OCI-LY7 (cell line): Measurements from ENCODE around the gene ELAC2. TPM values are rescaled to one million over a fixed set of nuclear protein-coding genes. Genes with fewer than 3 reads are reported as not detected.

Source experiments
- BruUV-seq: library from RNA; stranded (reverse); fragments of 400-500 nt; replicated peaks from 2 replicates; lab custom pipeline; 2021; lab: Mats Ljungman, UMichigan
- CTCF ChIA-PET: fragments of 300-600 bp; sonication (Branson Sonifier 250); formaldehyde crosslinking; loops from one replicate; lab custom pipeline; 2022; ENCODE audit warnings: antibody characterized with exemption; ENCODE audit not compliant: unreplicated experiment; lab: Charles Lee
- POLR2A ChIA-PET: fragments of 300-600 bp; sonication (Branson Sonifier 250); formaldehyde crosslinking; loops from one replicate; lab custom pipeline; 2022; ENCODE audit warnings: antibody characterized with exemption; lab: Charles Lee
- DNase-seq: peaks from one replicate; pipeline ENCODE4 v3.0.0-alpha.2; 2015; ENCODE audit warnings: low spot score
- H2AFZ ChIP-seq: fragments of 200-600 bp; sonication (generic), shearing (Covaris generic); 2 replicates; pipeline ENCODE4 v1.6.1; 2014; ENCODE audit warnings: mild to moderate bottlenecking, antibody characterized with exemption, low read length, moderate library complexity
- H3K27ac ChIP-seq: fragments of 200-600 bp; sonication (generic); 2 replicates; pipeline ENCODE4 v1.5.1; 2014; ENCODE audit warnings: mixed run types, low read depth, mild to moderate bottlenecking, moderate library complexity, low read length, inconsistent platforms; ENCODE audit not compliant: poor library complexity, severe bottlenecking
- H3K36me3 ChIP-seq: fragments of 200-600 bp; sonication (generic); 2 replicates; pipeline ENCODE4 v1.6.1; 2014; ENCODE audit warnings: mild to moderate bottlenecking, antibody characterized with exemption, low read length, moderate library complexity, mixed read lengths; ENCODE audit not compliant: insufficient read depth
- H3K4me1 ChIP-seq: fragments of 200-600 bp; sonication (generic); 2 replicates; pipeline ENCODE4 v1.5.1; 2014; ENCODE audit warnings: mild to moderate bottlenecking, low read length; ENCODE audit not compliant: insufficient read depth, poor library complexity, severe bottlenecking
- H3K4me2 ChIP-seq: fragments of 200-600 bp; sonication (generic); 2 replicates; pipeline ENCODE4 v1.6.1; 2014; ENCODE audit warnings: mild to moderate bottlenecking, low read length
- H3K4me3 ChIP-seq: fragments of 200-600 bp; sonication (generic); 2 replicates; pipeline ENCODE4 v1.5.1; 2014; ENCODE audit warnings: mild to moderate bottlenecking, low read depth, low read length; ENCODE audit not compliant: poor library complexity, severe bottlenecking
- H3K79me2 ChIP-seq: fragments of 200-600 bp; sonication (generic); 2 replicates; pipeline ENCODE4 v1.6.1; 2016; ENCODE audit warnings: low read depth, mild to moderate bottlenecking, low read length, moderate library complexity, mixed read lengths; ENCODE audit not compliant: insufficient read depth
- H3K9me2 ChIP-seq: fragments of 200-600 bp; sonication (generic); 2 replicates; pipeline ENCODE4 v1.6.1; 2016; ENCODE audit warnings: mild to moderate bottlenecking, low read length, mixed read lengths; ENCODE audit not compliant: insufficient read depth
- H3K9me3 ChIP-seq: fragments of 200-600 bp; sonication (generic); 2 replicates; pipeline ENCODE4 v1.6.1; 2014; ENCODE audit warnings: mild to moderate bottlenecking, mixed run types, low read length, mixed read lengths
- H4K20me1 ChIP-seq: fragments of 200-600 bp; sonication (generic); 2 replicates; pipeline ENCODE4 v1.6.1; 2014; ENCODE audit warnings: mild to moderate bottlenecking, antibody characterized with exemption, low read length, moderate library complexity, mixed read lengths; ENCODE audit not compliant: insufficient read depth
- CTCF ChIP-seq: fragments of 200-600 bp; sonication (generic); conservative IDR thresholded peaks from 2 replicates; pipeline ENCODE4 v1.5.1; 2014; ENCODE audit warnings: mild to moderate bottlenecking, antibody characterized with exemption, low read length, moderate library complexity, mixed read lengths
- EZH2phosphoT487 ChIP-seq: fragments of 200-600 bp; sonication (generic); IDR thresholded peaks from 2 replicates; pipeline ENCODE4 v1.6.1; 2018; ENCODE audit warnings: low read depth, borderline replicate concordance, mild to moderate bottlenecking, mixed run types, antibody characterized with exemption, low read length, moderate library complexity, mixed read lengths
- intact Hi-C: fragments of 100-400 bp; cut with micrococcal nuclease; formaldehyde crosslinking; loops from one replicate; pipeline ENCODE4 v1.10.0; 2022; ENCODE audit not compliant: unreplicated experiment
- total RNA-seq, 2 experiments: library from RNA; depleted of rRNA in 1 of 2; stranded (reverse); fragments of >200 nt in 1 of 2; shearing (Covaris generic) in 1 of 2; gene quantifications; 2 replicates each; pipeline ENCODE4 v1.2.3, GENCODE V29; 2014 to 2022

Gene ELAC2
- total RNA-seq, 2 experiments from 2014 or later: 90.7 to 127 TPM

- ChIA-PET CTCF (interaction anchor here (0.7 to 1.9 kb wide), 2 partner anchors 13 to 56 kb away, joined by 3 to 4 read pairs; no protein-coding TSS in a partner anchor), POLR2A (no interaction called here)
- no peak overlapping the region for H3K27ac ChIP-seq
- H3K4me2 ChIP-seq: no peak overlapping the region
- intact Hi-C loops: no loop called here
- H4K20me1 ChIP-seq: no peaks in the 10 kb centered on the region
- no peak for DNase-seq
- H2AFZ ChIP-seq: no peak overlapping the region
- no peaks in the 10 kb centered on the region for H3K79me2 ChIP-seq
- no peak for TF ChIP-seq CTCF
- TF ChIP-seq EZH2phosphoT487: no peak
- no peaks in the 10 kb centered on the region for H3K9me2 ChIP-seq
- no peaks in the 10 kb centered on the region for H3K9me3 ChIP-seq
- BruUV-seq: no TSS peak
- H3K4me3 ChIP-seq: no peak overlapping the region
- H3K36me3 ChIP-seq: peaks cover 62% of the 10 kb centered on the region
- H3K4me1 ChIP-seq: no peaks in the 10 kb centered on the region
These were observed 27.6 kb downstream of the ELAC2 start for GRCh38 chr17:12990041-12990808.

GRCh38 chr17:12987120-12987519 lies 30.7 kb downstream of the ELAC2 start:
- H3K4me3 ChIP-seq: no peak overlapping the region
- intact Hi-C loops: no loop called here
- peaks cover 5% of the 10 kb centered on the region for H3K4me1 ChIP-seq
- TF ChIP-seq CTCF (no peak), EZH2phosphoT487 (no peak)
- no peaks in the 10 kb centered on the region for H3K9me3 ChIP-seq
- no peak overlapping the region for H3K4me2 ChIP-seq
- no peaks in the 10 kb centered on the region for H4K20me1 ChIP-seq
- H3K27ac ChIP-seq: no peak overlapping the region
- H3K36me3 ChIP-seq: peaks cover 35% of the 10 kb centered on the region
- DNase-seq: no peak
- ChIA-PET POLR2A (interaction anchor here (0.9 kb wide), 1 partner anchor 14 kb away, joined by 4 read pairs; no protein-coding TSS in a partner anchor), CTCF (no interaction called here)
- H3K79me2 ChIP-seq: no peaks in the 10 kb centered on the region
- H2AFZ ChIP-seq: no peak overlapping the region
- no TSS peak for BruUV-seq
- no peaks in the 10 kb centered on the region for H3K9me2 ChIP-seq
